Activated CD4-positive, alpha-beta memory T cell treated with anti-CD3 and anti-CD28 coated beads for 36 hours (primary cell): ENCODE data around the gene CMTM3. TPM values are rescaled to one million over a fixed set of nuclear protein-coding genes. Genes with fewer than 3 reads are reported as not detected.

ENCODE experiments used
- CTCF ChIA-PET: fragments of 350-600 bp; sonication (Branson Sonifier 250); formaldehyde crosslinking; loops from one replicate; lab custom pipeline; 2021; ENCODE audit warnings: antibody characterized with exemption, inconsistent platforms; lab: Charles Lee
- POLR2A ChIA-PET: fragments of 350-600 bp; sonication (Branson Sonifier 250); formaldehyde crosslinking; loops from one replicate; lab custom pipeline; 2021; ENCODE audit warnings: antibody characterized with exemption; lab: Charles Lee
- DNase-seq: peaks from one replicate; pipeline ENCODE4 v3.0.0-alpha.2; 2020
- H3K27ac Mint-ChIP-seq: one replicate; pipeline ENCODE4 v1.8.0; 2021; ENCODE audit warnings: mixed read lengths
- H3K27me3 Mint-ChIP-seq: one replicate; pipeline ENCODE4 v1.8.0; 2021; ENCODE audit warnings: mixed read lengths
- H3K36me3 Mint-ChIP-seq: one replicate; pipeline ENCODE4 v1.8.0; 2021; ENCODE audit warnings: mixed read lengths
- H3K4me1 Mint-ChIP-seq: one replicate; pipeline ENCODE4 v1.8.0; 2021; ENCODE audit warnings: low read depth, mixed read lengths
- H3K4me3 Mint-ChIP-seq: one replicate; pipeline ENCODE4 v1.8.0; 2021; ENCODE audit warnings: mild to moderate bottlenecking, mixed read lengths
- H3K9me3 Mint-ChIP-seq: one replicate; pipeline ENCODE4 v1.8.0; 2021; ENCODE audit warnings: mixed read lengths
- intact Hi-C: fragments of 100-400 bp; cut with micrococcal nuclease; formaldehyde crosslinking; loops from one replicate; pipeline ENCODE4 v1.15.1; 2023
- total RNA-seq, 2 experiments: library from RNA; stranded (reverse); gene quantifications; one replicate each; pipeline ENCODE4 v1.2.3, GENCODE V29; 2021

CMTM3 gene
- total RNA-seq, 2 experiments from 2014 or later, result 64.6 to 65.9 TPM

DNA sequence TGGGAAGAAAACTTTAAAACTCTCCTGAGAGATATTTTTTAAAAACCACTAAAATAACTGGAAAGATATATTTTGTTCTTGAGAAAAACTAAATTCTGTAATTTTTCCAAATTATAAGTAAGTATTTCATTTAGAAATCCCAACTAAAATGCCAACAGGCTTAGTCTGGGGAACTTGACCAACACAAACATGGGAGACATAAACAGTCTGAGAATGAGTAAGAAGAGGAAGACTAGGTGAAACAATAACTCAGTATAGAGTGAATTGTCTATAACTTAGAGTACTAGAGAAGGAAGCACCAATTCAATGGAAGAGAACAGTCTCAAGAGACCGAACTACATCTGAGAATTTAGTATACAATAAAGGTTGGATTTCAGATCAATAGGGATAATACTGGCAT, 35.4 kb upstream of the CMTM3 start:
- CTCF ChIA-PET, result interaction anchor here (0.6 to 1.8 kb wide), 5 partner anchors 39 to 193 kb away, joined by 3 to 6 read pairs (median 5); no protein-coding TSS in a partner anchor
- Mint-ChIP-seq H3K36me3 (peaks cover 29% of the 10 kb centered on the region), H3K9me3 (peaks cover 2% of the 10 kb centered on the region), H3K4me3 (no peak overlapping the region), H3K27me3 (no peaks in the 10 kb centered on the region), H3K27ac (no peak overlapping the region), H3K4me1 (peaks cover 20% of the 10 kb centered on the region)
- POLR2A ChIA-PET, result interaction anchor here (0.6 kb wide), 2 partner anchors 16 to 255 kb away, joined by 3 to 4 read pairs; no protein-coding TSS in a partner anchor
- no peak for DNase-seq
- intact Hi-C loops, result no loop called here

- Mint-ChIP-seq H3K4me3 (no peak overlapping the region), H3K4me1 (peaks cover 16% of the 10 kb centered on the region), H3K9me3 (peaks cover 2% of the 10 kb centered on the region), H3K27ac (no peak overlapping the region), H3K36me3 (peaks cover 26% of the 10 kb centered on the region), H3K27me3 (no peaks in the 10 kb centered on the region)
- POLR2A ChIA-PET, result no interaction called here
- CTCF ChIA-PET, result interaction anchor here (0.7 to 1.8 kb wide), 6 partner anchors 19 to 85 kb away, joined by 3 to 5 read pairs (median 3); no protein-coding TSS in a partner anchor
- no peak for DNase-seq
- intact Hi-C loops, result no loop called here
These were observed 34.6 kb upstream of the CMTM3 start for GRCh38 chr16:66569827-66570405.

DNA sequence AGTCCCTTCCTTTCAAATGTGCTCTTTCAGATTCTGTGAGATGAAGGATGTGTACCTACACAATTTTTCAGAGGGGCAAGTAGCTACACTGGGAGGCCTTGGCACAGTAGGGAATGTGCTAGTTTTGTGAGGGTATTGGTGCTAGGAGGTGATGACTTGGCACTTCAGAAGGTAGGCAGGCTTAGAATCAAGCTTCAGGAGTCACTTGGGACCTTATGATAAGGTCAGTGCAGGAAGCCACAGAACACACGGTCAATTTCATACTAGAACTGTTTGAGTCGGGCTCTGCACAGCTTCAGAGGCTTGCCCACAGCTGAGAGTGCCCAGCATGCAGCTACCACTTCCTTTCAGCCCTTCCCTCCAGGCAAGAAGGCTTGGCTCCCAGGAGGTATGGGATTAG, 32.1 kb upstream of the CMTM3 start:
- ChIA-PET CTCF (interaction anchor here (0.9 to 1.6 kb wide), 2 partner anchors 17 to 33 kb away, joined by 3 to 4 read pairs; partner anchors contain the start of gene CMTM3), POLR2A (interaction anchor here (0.9 to 1.8 kb wide), 2 partner anchors 9 to 165 kb away, joined by 3 to 4 read pairs; no protein-coding TSS in a partner anchor)
- H3K4me1 Mint-ChIP-seq, result peaks cover 9% of the 10 kb centered on the region

DNA sequence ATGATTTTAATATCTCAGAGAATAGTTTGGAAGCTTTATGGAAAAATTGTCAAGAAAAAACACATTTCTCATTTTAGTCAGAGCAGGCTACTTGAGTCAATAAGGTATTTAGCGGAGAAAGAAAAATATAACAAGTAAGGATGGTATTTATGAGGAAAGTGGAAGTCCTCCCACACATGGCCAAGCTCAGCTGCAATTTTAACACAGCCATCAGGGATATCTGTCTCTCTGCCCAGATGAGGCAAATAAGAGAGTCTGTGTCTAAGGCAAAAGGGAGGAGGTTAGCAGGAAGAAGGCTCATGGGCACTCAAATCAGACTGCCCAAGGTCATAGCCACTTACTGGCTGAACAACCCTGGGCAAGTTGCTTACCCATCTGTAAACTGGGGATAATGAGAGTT, 30.4 kb upstream of the CMTM3 start:
- ChIA-PET CTCF (interaction anchor here (0.8 to 2.0 kb wide), 4 partner anchors 22 to 166 kb away, joined by 3 to 5 read pairs (median 3); partner anchors contain the start of gene CKLF), POLR2A (interaction anchor here (1.2 kb wide), 1 partner anchor 10 kb away, joined by 6 read pairs; no protein-coding TSS in a partner anchor)
- H3K27me3 Mint-ChIP-seq, result peaks cover 10% of the 10 kb centered on the region
- DNase-seq, result no peak
- no peak overlapping the region for H3K4me3 Mint-ChIP-seq
- H3K9me3 Mint-ChIP-seq, result no peaks in the 10 kb centered on the region
- H3K36me3 Mint-ChIP-seq, result no peaks in the 10 kb centered on the region
- H3K27ac Mint-ChIP-seq, result no peak overlapping the region
- intact Hi-C loops, result no loop called here
- H3K4me1 Mint-ChIP-seq, result peaks cover 7% of the 10 kb centered on the region

More for the DNA sequence above, 32.1 kb upstream of the CMTM3 start:
- H3K27me3 Mint-ChIP-seq, result no peaks in the 10 kb centered on the region
- H3K9me3 Mint-ChIP-seq, result no peaks in the 10 kb centered on the region
- no peak overlapping the region for H3K4me3 Mint-ChIP-seq
- H3K36me3 Mint-ChIP-seq, result peaks cover 5% of the 10 kb centered on the region
- intact Hi-C loops, result no loop called here
- no peak overlapping the region for H3K27ac Mint-ChIP-seq
- no peak for DNase-seq

- H3K4me3 Mint-ChIP-seq, result no peak overlapping the region
- ChIA-PET CTCF (interaction anchor here (0.8 to 2.0 kb wide), 5 partner anchors 22 to 166 kb away, joined by 3 to 5 read pairs (median 3); partner anchors contain the start of gene CKLF), POLR2A (interaction anchor here (1.2 kb wide), 1 partner anchor 11 kb away, joined by 6 read pairs; no protein-coding TSS in a partner anchor)
- H3K36me3 Mint-ChIP-seq, result no peaks in the 10 kb centered on the region
- no peaks in the 10 kb centered on the region for H3K9me3 Mint-ChIP-seq
- peaks cover 5% of the 10 kb centered on the region for H3K4me1 Mint-ChIP-seq
- no peak overlapping the region for H3K27ac Mint-ChIP-seq
- intact Hi-C loops, result no loop called here
- peaks cover 13% of the 10 kb centered on the region for H3K27me3 Mint-ChIP-seq
- DNase-seq, result no peak
These were observed 30.0 kb upstream of the CMTM3 start for GRCh38 chr16:66574531-66574930.

DNA sequence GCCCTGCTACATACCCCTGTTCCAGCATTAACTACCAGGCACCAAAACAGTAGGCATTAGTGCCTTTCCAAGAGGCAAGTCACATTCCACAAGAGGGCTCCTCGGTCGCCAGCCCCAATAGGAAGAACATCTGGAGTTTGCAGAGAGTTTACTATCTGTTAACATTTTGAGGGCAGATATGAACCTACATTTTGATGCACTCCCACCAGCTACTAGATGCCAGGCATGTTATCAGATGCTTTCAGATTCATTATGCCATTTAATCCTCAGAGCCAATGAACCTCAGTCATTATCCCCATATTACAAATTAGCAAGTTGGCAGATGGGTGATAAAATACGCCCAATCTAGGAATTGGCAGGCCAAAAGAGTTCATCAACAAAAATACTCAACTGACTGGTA, 29.4 kb upstream of the CMTM3 start:
- CTCF ChIA-PET, result interaction anchor here (0.8 to 2.0 kb wide), 6 partner anchors 23 to 168 kb away, joined by 3 to 5 read pairs (median 3); partner anchors contain the start of gene CKLF
- no peaks in the 10 kb centered on the region for H3K9me3 Mint-ChIP-seq
- H3K27me3 Mint-ChIP-seq, result peaks cover 18% of the 10 kb centered on the region
- no peaks in the 10 kb centered on the region for H3K36me3 Mint-ChIP-seq
- peaks cover 5% of the 10 kb centered on the region for H3K4me1 Mint-ChIP-seq
- intact Hi-C loops, result no loop called here
- no peak for DNase-seq
- H3K4me3 Mint-ChIP-seq, result no peak overlapping the region
- no peak overlapping the region for H3K27ac Mint-ChIP-seq
- POLR2A ChIA-PET, result interaction anchor here (1.1 kb wide), 1 partner anchor 59 kb away, joined by 3 read pairs; no protein-coding TSS in a partner anchor

- Mint-ChIP-seq H3K36me3 (no peaks in the 10 kb centered on the region), H3K4me1 (peaks cover 5% of the 10 kb centered on the region), H3K27ac (no peak overlapping the region), H3K4me3 (no peak overlapping the region), H3K27me3 (peaks cover 27% of the 10 kb centered on the region), H3K9me3 (no peaks in the 10 kb centered on the region)
- ChIA-PET POLR2A (interaction anchor here (1.1 kb wide), 1 partner anchor 61 kb away, joined by 3 read pairs; no protein-coding TSS in a partner anchor), CTCF (interaction anchor here (1.5 kb wide), 1 partner anchor 32 kb away, joined by 5 read pairs; no protein-coding TSS in a partner anchor)
- intact Hi-C loops, result no loop called here
- DNase-seq, result no peak
These were observed 28.2 kb upstream of the CMTM3 start for GRCh38 chr16:66576296-66576695.

DNA sequence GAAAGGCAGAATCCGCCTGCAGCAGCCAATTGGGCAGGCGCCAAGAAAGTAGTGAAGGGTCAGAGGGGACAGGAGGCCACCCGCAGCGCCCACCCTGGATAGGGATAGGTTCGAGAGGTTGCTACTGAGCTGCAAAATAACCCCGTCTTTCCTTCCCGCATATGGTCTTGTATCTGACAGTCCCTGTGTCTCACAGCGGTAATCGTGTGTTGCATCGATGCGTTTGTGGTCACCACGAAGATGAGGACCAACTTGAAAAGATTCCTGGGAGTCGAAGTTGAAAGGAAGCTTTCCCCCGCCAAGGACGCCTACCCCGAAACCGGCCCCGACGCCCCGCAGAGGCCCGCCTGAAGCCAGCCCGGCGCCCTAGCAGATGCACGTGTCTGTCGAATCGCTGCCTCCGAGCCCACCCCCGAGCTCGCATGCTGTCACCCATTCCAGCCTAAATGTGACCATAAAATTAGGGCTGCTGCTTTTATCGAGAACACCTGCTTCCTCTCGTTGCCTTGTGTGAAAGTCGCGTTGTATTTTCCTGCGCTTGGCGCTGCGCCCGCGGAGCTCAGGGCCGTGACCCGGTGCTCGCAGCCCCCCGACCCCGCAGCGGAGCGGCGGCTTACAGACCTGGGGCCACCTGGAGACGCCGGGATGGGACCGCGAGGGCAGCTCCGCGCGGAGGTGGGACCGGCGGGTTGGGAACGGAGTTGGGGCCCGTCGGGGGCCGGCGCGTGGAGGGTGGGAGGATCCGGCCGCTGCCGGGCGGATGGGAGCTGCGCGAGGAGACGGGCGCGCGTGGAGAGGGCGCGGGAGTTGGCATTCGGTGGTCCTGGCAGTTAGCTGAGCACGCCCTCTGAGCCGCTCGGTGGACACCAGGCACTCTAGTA, 25.6 kb upstream of the CMTM3 start, which contains the start of gene CMTM2:
Gene CMTM2, plus strand, starts transcription at position 813 of the 881 bp plus-strand sequence. CDS start 145 bp downstream, outside the sequence.
- ChIA-PET POLR2A (interaction anchor here (0.7 to 0.8 kb wide), 2 partner anchors 11 to 26 kb away, joined by 3 read pairs; partner anchors contain the start of gene CKLF), CTCF (interaction anchor here (0.6 to 2.6 kb wide), 7 partner anchors 11 to 221 kb away, joined by 3 to 14 read pairs (median 3); no protein-coding TSS in a partner anchor)
- no peak within 1 kb of the TSS for H3K27ac Mint-ChIP-seq
- H3K9me3 Mint-ChIP-seq, result no peaks in the 10 kb centered on the region
- H3K27me3 Mint-ChIP-seq, result peaks cover 27% of the 10 kb centered on the region
- H3K4me1 Mint-ChIP-seq, result peaks cover 8% of the 10 kb centered on the region
- no peaks in the 10 kb centered on the region for H3K36me3 Mint-ChIP-seq
- H3K4me3 Mint-ChIP-seq, result peak within 1 kb of the TSS; percentile 40
- DNase-seq, result no peak
- intact Hi-C loops, result no loop called here

DNA sequence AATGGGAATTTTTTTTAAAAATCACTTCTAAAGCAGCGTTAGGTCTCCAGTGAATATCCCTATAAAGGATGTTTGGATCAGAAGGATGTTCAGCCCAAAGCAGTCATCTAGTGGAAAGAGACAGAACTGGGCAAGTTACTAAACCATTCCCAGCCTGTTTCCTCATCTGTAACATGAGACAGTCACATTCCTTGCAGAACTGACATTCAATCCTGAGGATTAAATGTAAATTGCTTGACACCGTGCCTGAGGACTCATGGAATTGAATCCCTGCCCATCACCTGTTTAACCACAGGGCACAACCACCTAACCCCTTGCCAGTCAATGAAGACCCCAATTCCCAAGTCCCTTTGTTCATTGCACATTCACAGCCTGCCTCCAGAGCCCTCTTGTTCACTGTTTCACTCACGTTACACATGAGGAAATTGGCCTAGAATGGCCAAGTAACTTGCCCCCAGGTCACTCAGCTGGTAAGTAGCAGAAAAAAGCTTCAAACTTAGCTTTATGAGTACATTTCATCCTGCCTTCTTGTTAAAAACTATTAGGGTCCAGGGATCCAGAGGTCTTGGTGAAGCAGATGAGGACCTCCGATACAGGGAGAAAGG, 23.8 kb upstream of the CMTM3 start:
- no peak overlapping the region for H3K4me3 Mint-ChIP-seq
- H3K4me1 Mint-ChIP-seq, result peaks cover 8% of the 10 kb centered on the region
- POLR2A ChIA-PET, result interaction anchor here (0.7 kb wide), 1 partner anchor 147 kb away, joined by 3 read pairs; no protein-coding TSS in a partner anchor

GRCh38 chr16:66581246-66581952, 23.1 kb upstream of the CMTM3 start:
- ChIA-PET POLR2A (interaction anchor here (0.7 kb wide), 1 partner anchor 146 kb away, joined by 3 read pairs; no protein-coding TSS in a partner anchor), CTCF (interaction anchor here (1.7 to 2.6 kb wide), 2 partner anchors 8 to 27 kb away, joined by 5 to 14 read pairs; no protein-coding TSS in a partner anchor)
- DNase-seq, result no peak
- H3K27me3 Mint-ChIP-seq, result peaks cover 27% of the 10 kb centered on the region
- no peak overlapping the region for H3K4me3 Mint-ChIP-seq
- H3K4me1 Mint-ChIP-seq, result peaks cover 8% of the 10 kb centered on the region
- intact Hi-C loops, result no loop called here
- no peaks in the 10 kb centered on the region for H3K36me3 Mint-ChIP-seq
- H3K27ac Mint-ChIP-seq, result no peak overlapping the region
- H3K9me3 Mint-ChIP-seq, result no peaks in the 10 kb centered on the region

More for the DNA sequence above, 23.8 kb upstream of the CMTM3 start:
- CTCF ChIA-PET, result interaction anchor here (1.0 to 2.6 kb wide), 3 partner anchors 9 to 71 kb away, joined by 3 to 14 read pairs (median 5); no protein-coding TSS in a partner anchor
- Mint-ChIP-seq H3K27ac (no peak overlapping the region), H3K9me3 (no peaks in the 10 kb centered on the region), H3K27me3 (peaks cover 27% of the 10 kb centered on the region), H3K36me3 (no peaks in the 10 kb centered on the region)
- no peak for DNase-seq
- intact Hi-C loops, result no loop called here
